Thoracic aorta (tissue), 2 donors: ENCODE data around the gene HEATR9. TPM values are rescaled to one million over a fixed set of nuclear protein-coding genes. Genes with fewer than 3 reads are reported as not detected.

Source experiments
- ATAC-seq: fragments of 150-250 bp; one replicate; pipeline ENCODE4 v1.8.0; 2017; ENCODE audit warnings: low read depth; ENCODE audit not compliant: insufficient number of reproducible peaks, low FRiP score
- DNase-seq: peaks from one replicate; pipeline ENCODE4 v3.0.0-alpha.2; 2020; ENCODE audit warnings: low spot score
- H3K27ac ChIP-seq, 2 donors: fragments of 200-600 bp; sonication (generic); 1 replicate in 1 of 2; 2 replicates in 1 of 2; pipeline ENCODE4 v1.5.1; 2016; ENCODE audit warnings: mild to moderate bottlenecking in 2 of 2, moderate library complexity in 2 of 2
- H3K27me3 ChIP-seq: fragments of 200-600 bp; sonication (generic); replicated peaks from 2 replicates; pipeline ENCODE4 v1.6.0; 2016; ENCODE audit warnings: mild to moderate bottlenecking; ENCODE audit not compliant: insufficient read depth
- H3K36me3 ChIP-seq: fragments of 200-600 bp; sonication (generic); one replicate; pipeline ENCODE4 v1.5.1; 2016
- H3K4me1 ChIP-seq, 2 donors: fragments of 200-600 bp; sonication (generic); 1 replicate in 1 of 2; 2 replicates in 1 of 2; pipeline versions ENCODE4 v1.5.1 to v1.6.0; 2016; ENCODE audit warnings: low read depth in 2 of 2, mild to moderate bottlenecking in 1 of 2; ENCODE audit not compliant: control insufficient read depth in 1 of 2
- H3K4me3 ChIP-seq: fragments of 200-600 bp; sonication (generic); 2 replicates; pipeline ENCODE4 v1.5.1; 2016; ENCODE audit warnings: mild to moderate bottlenecking
- H3K9me3 ChIP-seq: fragments of 200-600 bp; sonication (generic); 2 replicates; pipeline ENCODE4 v1.5.1; 2016
- total RNA-seq, 2 donors: library from RNA; depleted of rRNA; stranded (reverse); fragments of >200 nt; gene quantifications; one replicate each; pipeline versions ENCODE4 v1.1.0 to v1.2.3, GENCODE V29; 2016
- TF ChIP-seq, protein P1 (sequence below): fragments of 200-600 bp; sonication (generic); IDR thresholded peaks from one replicate; pipeline ENCODE4 v1.5.1; 2019; ENCODE audit warnings: antibody characterized with exemption

Gene HEATR9
- total RNA-seq = not detected

GRCh38 chr17:35868737-35869136 is at the start of gene HEATR9:
TSS of gene HEATR9 (minus strand) at chr17:35868891. CDS start at chr17:35868742, 149 bp downstream.
- no peak for ATAC-seq
- Histone ChIP-seq H3K4me1 (peaks cover 6 to 14% of the 10 kb centered on the region in 2 donors), H3K27ac (no peak within 1 kb of the TSS), H3K4me3 (no peak within 1 kb of the TSS), H3K27me3 (no peaks in the 10 kb centered on the region), H3K9me3 (no peaks in the 10 kb centered on the region), H3K36me3 (no peaks in the 10 kb centered on the region)
- DNase-seq = no peak
- TF ChIP-seq, protein P1, sequence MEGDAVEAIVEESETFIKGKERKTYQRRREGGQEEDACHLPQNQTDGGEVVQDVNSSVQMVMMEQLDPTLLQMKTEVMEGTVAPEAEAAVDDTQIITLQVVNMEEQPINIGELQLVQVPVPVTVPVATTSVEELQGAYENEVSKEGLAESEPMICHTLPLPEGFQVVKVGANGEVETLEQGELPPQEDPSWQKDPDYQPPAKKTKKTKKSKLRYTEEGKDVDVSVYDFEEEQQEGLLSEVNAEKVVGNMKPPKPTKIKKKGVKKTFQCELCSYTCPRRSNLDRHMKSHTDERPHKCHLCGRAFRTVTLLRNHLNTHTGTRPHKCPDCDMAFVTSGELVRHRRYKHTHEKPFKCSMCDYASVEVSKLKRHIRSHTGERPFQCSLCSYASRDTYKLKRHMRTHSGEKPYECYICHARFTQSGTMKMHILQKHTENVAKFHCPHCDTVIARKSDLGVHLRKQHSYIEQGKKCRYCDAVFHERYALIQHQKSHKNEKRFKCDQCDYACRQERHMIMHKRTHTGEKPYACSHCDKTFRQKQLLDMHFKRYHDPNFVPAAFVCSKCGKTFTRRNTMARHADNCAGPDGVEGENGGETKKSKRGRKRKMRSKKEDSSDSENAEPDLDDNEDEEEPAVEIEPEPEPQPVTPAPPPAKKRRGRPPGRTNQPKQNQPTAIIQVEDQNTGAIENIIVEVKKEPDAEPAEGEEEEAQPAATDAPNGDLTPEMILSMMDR = no peak

DNA sequence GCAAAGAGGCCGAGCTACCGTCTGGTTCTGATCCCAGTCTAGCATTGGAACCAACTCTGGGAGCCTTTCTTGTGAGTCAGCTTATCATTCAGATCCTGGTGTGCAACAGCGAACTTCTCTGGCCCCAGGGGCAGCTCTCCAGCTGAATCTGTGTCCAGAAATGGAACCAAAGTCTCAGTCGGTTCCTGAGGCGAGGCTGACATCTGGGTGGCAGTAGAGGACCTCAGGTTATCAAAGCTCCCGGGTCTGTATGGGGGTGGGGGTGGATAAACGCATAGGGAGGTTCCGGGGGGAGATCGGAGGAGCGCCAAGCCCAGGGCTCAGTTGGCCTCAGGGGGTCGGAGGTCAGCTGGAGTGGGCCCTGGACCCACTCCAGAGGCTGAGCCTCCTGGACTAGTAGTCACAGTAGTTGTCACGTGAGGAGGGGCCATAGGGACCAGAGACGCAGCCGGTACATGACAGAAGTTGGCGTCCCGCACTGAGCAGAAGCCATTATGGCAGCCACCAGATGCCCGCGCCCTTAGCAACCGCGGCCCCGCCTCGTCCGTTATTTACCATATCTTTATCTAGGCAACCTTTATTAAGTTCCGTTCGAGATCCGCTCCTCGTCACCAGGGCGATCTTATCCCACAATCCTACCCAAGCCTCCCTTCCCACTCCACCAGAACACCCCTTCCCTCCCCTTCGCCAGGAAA is 49.0 kb upstream of the HEATR9 start:
- H3K4me1 ChIP-seq = no peaks in the 10 kb centered on the region
- H3K27me3 ChIP-seq = no peaks in the 10 kb centered on the region
- TF ChIP-seq, protein P1 = no peak
- DNase-seq (no peak), ATAC-seq (no peak)
- H3K9me3 ChIP-seq = no peaks in the 10 kb centered on the region
- H3K4me3 ChIP-seq = no peak overlapping the region
- H3K36me3 ChIP-seq = no peaks in the 10 kb centered on the region
- no peak overlapping the region for H3K27ac ChIP-seq

DNA sequence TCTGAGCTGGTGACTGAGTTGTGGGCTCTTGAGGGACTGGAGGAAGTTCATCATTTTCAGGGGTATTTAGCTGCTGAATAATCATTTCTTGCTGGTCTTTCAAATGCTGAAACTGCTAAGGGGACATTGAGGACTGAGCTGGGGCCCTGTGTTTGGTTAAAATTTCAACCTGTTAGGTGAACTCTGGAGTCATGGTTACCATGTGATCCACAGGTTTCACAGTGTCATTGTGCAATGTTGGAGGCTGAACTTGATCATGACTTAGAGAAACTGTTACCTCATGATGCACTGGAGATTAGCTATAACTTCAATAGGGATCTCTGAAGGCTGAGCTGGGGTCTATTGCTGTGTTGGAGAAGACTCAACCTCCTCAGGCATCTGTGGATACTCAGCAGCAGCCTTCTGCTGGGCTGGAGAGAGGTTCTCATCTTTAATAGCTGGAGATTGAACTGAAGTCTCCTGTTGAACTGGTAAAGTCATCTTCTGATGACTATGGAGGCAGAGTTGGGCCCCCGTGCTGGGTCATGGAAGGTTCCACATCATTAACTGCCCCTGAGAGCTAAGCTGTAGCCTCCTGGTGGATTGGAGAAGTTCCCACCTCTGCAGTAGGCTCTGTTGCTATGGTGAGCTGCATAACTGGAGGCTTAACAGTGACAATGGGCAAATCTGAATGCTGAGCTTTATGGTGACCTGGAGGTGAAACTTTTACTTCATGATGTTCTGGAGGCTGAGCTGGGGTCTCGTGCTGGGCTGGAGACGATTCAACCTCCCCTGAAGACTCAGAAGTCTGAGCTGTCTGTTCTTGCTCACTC is 46.7 kb upstream of the HEATR9 start:
- no peak overlapping the region for H3K27ac ChIP-seq
- TF ChIP-seq, protein P1 = no peak
- H3K27me3 ChIP-seq = no peaks in the 10 kb centered on the region
- H3K4me3 ChIP-seq = no peak overlapping the region
- H3K9me3 ChIP-seq = no peaks in the 10 kb centered on the region
- no peak for DNase-seq
- no peaks in the 10 kb centered on the region for H3K4me1 ChIP-seq
- no peaks in the 10 kb centered on the region for H3K36me3 ChIP-seq
- ATAC-seq = no peak

GRCh38 chr17:35914354-35914753 is 45.7 kb upstream of the HEATR9 start:
- H3K27me3 ChIP-seq = no peaks in the 10 kb centered on the region
- no peaks in the 10 kb centered on the region for H3K36me3 ChIP-seq
- no peak overlapping the region for H3K27ac ChIP-seq
- H3K9me3 ChIP-seq = no peaks in the 10 kb centered on the region
- no peak for DNase-seq
- TF ChIP-seq, protein P1 = no peak
- no peak overlapping the region for H3K4me3 ChIP-seq
- no peaks in the 10 kb centered on the region for H3K4me1 ChIP-seq
- ATAC-seq = no peak

GRCh38 chr17:35913609-35914008 is 44.9 kb upstream of the HEATR9 start:
- Histone ChIP-seq H3K4me1 (no peaks in the 10 kb centered on the region), H3K4me3 (no peak overlapping the region), H3K27ac (no peak overlapping the region), H3K9me3 (no peaks in the 10 kb centered on the region), H3K27me3 (no peaks in the 10 kb centered on the region), H3K36me3 (no peaks in the 10 kb centered on the region)
- TF ChIP-seq, protein P1 = no peak
- no peak for DNase-seq
- ATAC-seq = no peak
